Lung (tissue), 12 donors: ENCODE data around the gene SLC39A3. TPM values are rescaled to one million over a fixed set of nuclear protein-coding genes. Genes with fewer than 3 reads are reported as not detected.

Experiments used
- ATAC-seq: fragments of 200-7000 bp; cut with Tn5 transposase; one replicate; pipeline ENCODE4 v1.9.1; 2020; ENCODE audit warnings: moderate number of reproducible peaks; ENCODE audit not compliant: insufficient read depth, low FRiP score
- DNase-seq, 3 donors: peaks; one replicate each; pipeline ENCODE4 v3.0.0-alpha.2; 2013 to 2017
- H3K27ac ChIP-seq, 2 donors: one replicate each; pipeline ENCODE4 v1.5.1; 2013; ENCODE audit warnings: mild to moderate bottlenecking in 2 of 2, moderate library complexity in 2 of 2, control low read depth in 1 of 2, inconsistent platforms in 1 of 2, low read depth in 1 of 2, low read length in 1 of 2
- H3K27me3 ChIP-seq, 3 donors: one replicate each; pipeline ENCODE4 v1.5.1; 2013; ENCODE audit warnings: low read length in 2 of 3; ENCODE audit not compliant: control insufficient read depth in 3 of 3, insufficient read depth in 3 of 3
- H3K36me3 ChIP-seq, 4 donors: one replicate each; pipeline ENCODE4 v1.5.1; 2013; ENCODE audit warnings: low read length in 4 of 4, mild to moderate bottlenecking in 1 of 4, moderate library complexity in 1 of 4; ENCODE audit not compliant: control insufficient read depth in 4 of 4, insufficient read depth in 4 of 4
- H3K4me1 ChIP-seq, 5 donors: one replicate each; pipeline ENCODE4 v1.5.1; 2013; ENCODE audit warnings: low read length in 5 of 5, mild to moderate bottlenecking in 2 of 5, moderate library complexity in 1 of 5; ENCODE audit not compliant: control insufficient read depth in 5 of 5, insufficient read depth in 5 of 5
- H3K4me3 ChIP-seq: one replicate; pipeline ENCODE4 v1.5.1; 2013; ENCODE audit warnings: mild to moderate bottlenecking, control low read depth, moderate library complexity
- H3K9ac ChIP-seq, 2 donors: one replicate each; pipeline ENCODE4 v1.5.1; 2013; ENCODE audit warnings: low read length in 2 of 2, control low read depth in 1 of 2; ENCODE audit not compliant: insufficient read depth in 1 of 2
- H3K9me3 ChIP-seq, 4 donors: one replicate each; pipeline ENCODE4 v1.5.1; 2013; ENCODE audit warnings: low read length in 3 of 4, mild to moderate bottlenecking in 1 of 4, moderate library complexity in 1 of 4; ENCODE audit not compliant: control insufficient read depth in 4 of 4, insufficient read depth in 3 of 4
- CTCF ChIP-seq: IDR thresholded peaks from 2 replicates; pipeline ENCODE4 v1.5.1; 2012; ENCODE audit warnings: mild to moderate bottlenecking; ENCODE audit errors: control extremely low read depth, extremely low read depth
- WGBS, 2 donors: extraction: QIAGEN DNeasy Blood & Tissue Kit; methylation state at CpG; one replicate each; pipeline ENCODE4 v1.1.7; 2013; 5-methylcytosine and 5-hydroxymethylcytosine counted together
- polyA plus RNA-seq, 2 donors: library from polyadenylated mRNA; stranded (reverse); fragments of 200-250 nt; gene quantifications; one replicate each; pipeline ENCODE4 v1.2.1, GENCODE V29; 2013
- total RNA-seq, 2 donors: library from RNA; depleted of rRNA in 1 of 2; stranded (reverse); fragments of >200 nt in 1 of 2; gene quantifications; one replicate each; pipeline ENCODE4 v1.2.1, GENCODE V29; 2014 to 2021
- donor health status: control.
- donor health status: control.
- donor health status: Bipolar disorder and iron deficiency.
- donor health status: healthy.
- donor health status: DM: yes; HTN: yes; CAD: no.

The SLC39A3 gene
- total and polyA plus RNA-seq, 4 donors = 17.7 to 51.2 (median 42.0) TPM

- DNase-seq (no peak), ATAC-seq (no peak)
- peak overlapping the region; percentile 75 for H3K4me3 ChIP-seq
- no peak for TF ChIP-seq CTCF
- peaks cover 0 to 7% (median 0%) of the 10 kb centered on the region in 5 donors for H3K4me1 ChIP-seq
- H3K9ac ChIP-seq = no peak overlapping the region
- no peaks in the 10 kb centered on the region for H3K36me3 ChIP-seq
- H3K27me3 ChIP-seq = peaks cover 0 to 32% (median 26%) of the 10 kb centered on the region in 3 donors
- H3K9me3 ChIP-seq = no peaks in the 10 kb centered on the region
- H3K27ac ChIP-seq = peak overlapping the region in 1 of 2 donors; percentile 94
- WGBS, 2 donors = 11 to 13% methylated on average over 9 of the region's 9 CpGs
Observed at GRCh38 chr19:2701361-2702169, 38.3 kb downstream of the SLC39A3 start.

- no peaks in the 10 kb centered on the region for H3K36me3 ChIP-seq
- H3K4me1 ChIP-seq = peaks cover 0 to 7% (median 0%) of the 10 kb centered on the region in 5 donors
- 53 to 69% methylated on average over 26 of the region's 26 CpGs for WGBS, 2 donors
- TF ChIP-seq CTCF = no peak
- no peak overlapping the region for H3K9ac ChIP-seq
- no peaks in the 10 kb centered on the region for H3K9me3 ChIP-seq
- H3K4me3 ChIP-seq = no peak overlapping the region
- peaks cover 0 to 32% (median 26%) of the 10 kb centered on the region in 3 donors for H3K27me3 ChIP-seq
- ATAC-seq (no peak), DNase-seq (no peak)
- H3K27ac ChIP-seq = no peak overlapping the region
Observed at GRCh38 chr19:2700660-2701360, 39.0 kb downstream of the SLC39A3 start.

GRCh38 chr19:2699413-2700140 lies 40.2 kb downstream of the SLC39A3 start:
- no peak for TF ChIP-seq CTCF
- no peak overlapping the region for H3K27ac ChIP-seq
- no peaks in the 10 kb centered on the region for H3K9me3 ChIP-seq
- DNase-seq = no peak
- H3K9ac ChIP-seq = no peak overlapping the region
- H3K4me3 ChIP-seq = no peak overlapping the region
- ATAC-seq = no peak
- H3K4me1 ChIP-seq = peaks cover 0 to 16% (median 2%) of the 10 kb centered on the region in 5 donors
- peaks cover 0 to 32% (median 26%) of the 10 kb centered on the region in 3 donors for H3K27me3 ChIP-seq
- no peaks in the 10 kb centered on the region for H3K36me3 ChIP-seq
- 78 to 87% methylated on average over 15 of the region's 15 CpGs for WGBS, 2 donors
